Measurements from ENCODE around the gene C1QC. TPM values are rescaled to one million over a fixed set of nuclear protein-coding genes. Genes with fewer than 3 reads are reported as not detected.

C1QC gene
- total RNA-seq, 1 experiment from 2014 or later: 0.59 TPM

- no peak for DNase-seq (ENCODE audit: low read depth, low spot score)
- Histone ChIP-seq H4K20me1 (ENCODE audit: insufficient read depth) (no peaks in the 10 kb centered on the region), H3K9me3 (ENCODE audit: control insufficient read depth in 1 of 2, insufficient read depth in 1 of 2, low read depth in 1 of 2, low read length in 2 of 2) (no peaks in the 10 kb centered on the region), H3K4me2 (ENCODE audit: low read length) (no peak overlapping the region), H2AFZ (ENCODE audit: low read depth, low read length, poor library complexity, severe bottlenecking) (no peak overlapping the region), H3K9ac (ENCODE audit: low read length) (no peak overlapping the region), H3K4me1 (ENCODE audit: control insufficient read depth in 1 of 2, insufficient read depth in 2 of 2, low read length in 2 of 2) (peaks cover 0 to 2% of the 10 kb centered on the region in 2 experiments; a peak in 1 of 4 replicates), H3K79me2 (ENCODE audit: insufficient read depth, low read length) (no peaks in the 10 kb centered on the region), H3K27me3 (ENCODE audit: insufficient read depth, low read length) (no peaks in the 10 kb centered on the region), H3K9me2 (ENCODE audit: insufficient read depth) (no peaks in the 10 kb centered on the region), H3K36me3 (ENCODE audit: control insufficient read depth in 1 of 2, insufficient read depth in 2 of 2, low read length in 2 of 2) (no peaks in the 10 kb centered on the region), H3K27ac (ENCODE audit: low read depth, low read length) (no peak overlapping the region), H3K4me3 (replicated peaks in 1 of 2; ENCODE audit: low read depth in 1 of 2, low read length in 2 of 2) (no peak overlapping the region)
- RAD21 ChIA-PET (ENCODE audit: low non-redundant PET in 1 of 2, low total read pairs in 2 of 2, uncharacterized antibody in 2 of 2, unreplicated experiment in 2 of 2): no interaction called here
- TF ChIP-seq YY1 (IDR thresholded peaks at IDR 0.05; ENCODE audit: extremely low read depth, insufficient replicate concordance, low read depth, low read length) (no peak), MAX (IDR thresholded peaks at IDR 0.05) (no peak), ZNF274 (IDR thresholded peaks at IDR 0.05; ENCODE audit: low read depth, low read length) (no peak), EGR1 (IDR thresholded peaks at IDR 0.05; ENCODE audit: low read depth) (no peak), EZH2phosphoT487 (IDR thresholded peaks at IDR 0.05; ENCODE audit: borderline replicate concordance) (no peak)
- TF ChIP-seq, protein P1, sequence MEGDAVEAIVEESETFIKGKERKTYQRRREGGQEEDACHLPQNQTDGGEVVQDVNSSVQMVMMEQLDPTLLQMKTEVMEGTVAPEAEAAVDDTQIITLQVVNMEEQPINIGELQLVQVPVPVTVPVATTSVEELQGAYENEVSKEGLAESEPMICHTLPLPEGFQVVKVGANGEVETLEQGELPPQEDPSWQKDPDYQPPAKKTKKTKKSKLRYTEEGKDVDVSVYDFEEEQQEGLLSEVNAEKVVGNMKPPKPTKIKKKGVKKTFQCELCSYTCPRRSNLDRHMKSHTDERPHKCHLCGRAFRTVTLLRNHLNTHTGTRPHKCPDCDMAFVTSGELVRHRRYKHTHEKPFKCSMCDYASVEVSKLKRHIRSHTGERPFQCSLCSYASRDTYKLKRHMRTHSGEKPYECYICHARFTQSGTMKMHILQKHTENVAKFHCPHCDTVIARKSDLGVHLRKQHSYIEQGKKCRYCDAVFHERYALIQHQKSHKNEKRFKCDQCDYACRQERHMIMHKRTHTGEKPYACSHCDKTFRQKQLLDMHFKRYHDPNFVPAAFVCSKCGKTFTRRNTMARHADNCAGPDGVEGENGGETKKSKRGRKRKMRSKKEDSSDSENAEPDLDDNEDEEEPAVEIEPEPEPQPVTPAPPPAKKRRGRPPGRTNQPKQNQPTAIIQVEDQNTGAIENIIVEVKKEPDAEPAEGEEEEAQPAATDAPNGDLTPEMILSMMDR (IDR thresholded peaks at IDR 0.05 in 2 of 3, conservative IDR thresholded peaks at IDR 0.05 in 1 of 3; ENCODE audit: borderline replicate concordance in 1 of 3, insufficient read depth in 1 of 3, low read depth in 2 of 3, low read length in 2 of 3): no peak
- no peak for ATAC-seq
- no TSS peak for BruUV-seq (replicated peaks)
- CTCF ChIA-PET: interaction anchor here (1.2 to 1.5 kb wide), 2 partner anchors 9 to 178 kb away, joined by 3 to 4 read pairs; no protein-coding TSS in a partner anchor
- intact Hi-C loops (cut with micrococcal nuclease): no loop called here
- POLR2A ChIA-PET: no interaction called here
These were observed 40.1 kb downstream of the C1QC start for GRCh38 chr1:22683547-22683946.

- H3K27ac ChIP-seq (ENCODE audit: low read depth, low read length): no peak overlapping the region
- no peaks in the 10 kb centered on the region for H3K27me3 ChIP-seq (ENCODE audit: insufficient read depth, low read length)
- H3K79me2 ChIP-seq (ENCODE audit: insufficient read depth, low read length): no peaks in the 10 kb centered on the region
- ChIA-PET RAD21 (ENCODE audit: low non-redundant PET in 1 of 2, low total read pairs in 2 of 2, uncharacterized antibody in 2 of 2, unreplicated experiment in 2 of 2) (no interaction called here), CTCF (no interaction called here), POLR2A (no interaction called here)
- no peak overlapping the region for H3K4me2 ChIP-seq (ENCODE audit: low read length)
- intact Hi-C loops (cut with micrococcal nuclease): no loop called here
- ATAC-seq (no peak), DNase-seq (ENCODE audit: low read depth, low spot score) (no peak)
- H3K9me2 ChIP-seq (ENCODE audit: insufficient read depth): no peaks in the 10 kb centered on the region
- no peaks in the 10 kb centered on the region for H4K20me1 ChIP-seq (ENCODE audit: insufficient read depth)
- no peaks in the 10 kb centered on the region for H3K9me3 ChIP-seq (ENCODE audit: control insufficient read depth in 1 of 2, insufficient read depth in 1 of 2, low read depth in 1 of 2, low read length in 2 of 2)
- no peak overlapping the region for H2AFZ ChIP-seq (ENCODE audit: low read depth, low read length, poor library complexity, severe bottlenecking)
- peaks cover 7 to 15% of the 10 kb centered on the region in 2 experiments; a peak in 3 of 4 replicates for H3K4me1 ChIP-seq (ENCODE audit: control insufficient read depth in 1 of 2, insufficient read depth in 2 of 2, low read length in 2 of 2)
- H3K4me3 ChIP-seq (replicated peaks in 1 of 2; ENCODE audit: low read depth in 1 of 2, low read length in 2 of 2): no peak overlapping the region
- H3K36me3 ChIP-seq (ENCODE audit: control insufficient read depth in 1 of 2, insufficient read depth in 2 of 2, low read length in 2 of 2): no peaks in the 10 kb centered on the region
- H3K9ac ChIP-seq (ENCODE audit: low read length): no peak overlapping the region
- BruUV-seq (replicated peaks): no TSS peak
- TF ChIP-seq JUND (IDR thresholded peaks at IDR 0.05) (no peak), ZBTB33 (IDR thresholded peaks at IDR 0.05; ENCODE audit: extremely low read depth, insufficient replicate concordance, low read length) (no peak), SP1 (IDR thresholded peaks at IDR 0.05; ENCODE audit: low read depth) (no peak), SIN3A (IDR thresholded peaks at IDR 0.05; ENCODE audit: low read depth) (no peak), ZFX (IDR thresholded peaks at IDR 0.05) (no peak), EZH2 (IDR thresholded peaks at IDR 0.05) (no peak)
- TF ChIP-seq, protein P2, sequence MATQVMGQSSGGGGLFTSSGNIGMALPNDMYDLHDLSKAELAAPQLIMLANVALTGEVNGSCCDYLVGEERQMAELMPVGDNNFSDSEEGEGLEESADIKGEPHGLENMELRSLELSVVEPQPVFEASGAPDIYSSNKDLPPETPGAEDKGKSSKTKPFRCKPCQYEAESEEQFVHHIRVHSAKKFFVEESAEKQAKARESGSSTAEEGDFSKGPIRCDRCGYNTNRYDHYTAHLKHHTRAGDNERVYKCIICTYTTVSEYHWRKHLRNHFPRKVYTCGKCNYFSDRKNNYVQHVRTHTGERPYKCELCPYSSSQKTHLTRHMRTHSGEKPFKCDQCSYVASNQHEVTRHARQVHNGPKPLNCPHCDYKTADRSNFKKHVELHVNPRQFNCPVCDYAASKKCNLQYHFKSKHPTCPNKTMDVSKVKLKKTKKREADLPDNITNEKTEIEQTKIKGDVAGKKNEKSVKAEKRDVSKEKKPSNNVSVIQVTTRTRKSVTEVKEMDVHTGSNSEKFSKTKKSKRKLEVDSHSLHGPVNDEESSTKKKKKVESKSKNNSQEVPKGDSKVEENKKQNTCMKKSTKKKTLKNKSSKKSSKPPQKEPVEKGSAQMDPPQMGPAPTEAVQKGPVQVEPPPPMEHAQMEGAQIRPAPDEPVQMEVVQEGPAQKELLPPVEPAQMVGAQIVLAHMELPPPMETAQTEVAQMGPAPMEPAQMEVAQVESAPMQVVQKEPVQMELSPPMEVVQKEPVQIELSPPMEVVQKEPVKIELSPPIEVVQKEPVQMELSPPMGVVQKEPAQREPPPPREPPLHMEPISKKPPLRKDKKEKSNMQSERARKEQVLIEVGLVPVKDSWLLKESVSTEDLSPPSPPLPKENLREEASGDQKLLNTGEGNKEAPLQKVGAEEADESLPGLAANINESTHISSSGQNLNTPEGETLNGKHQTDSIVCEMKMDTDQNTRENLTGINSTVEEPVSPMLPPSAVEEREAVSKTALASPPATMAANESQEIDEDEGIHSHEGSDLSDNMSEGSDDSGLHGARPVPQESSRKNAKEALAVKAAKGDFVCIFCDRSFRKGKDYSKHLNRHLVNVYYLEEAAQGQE (IDR thresholded peaks at IDR 0.05; ENCODE audit: low read depth): no peak
These were observed 42.2 kb downstream of the C1QC start for GRCh38 chr1:22685591-22686059.
